A549 treated with CpdA at 1 μM for 4 hours (cell line): Measurements from ENCODE around the gene SLC48A1. TPM values are rescaled to one million over a fixed set of nuclear protein-coding genes. Genes with fewer than 3 reads are reported as not detected.

Source experiments
- total RNA-seq: library from RNA; stranded (reverse); fragments of 200-300 nt; extraction: Qiagen RNA extraction; gene quantifications from 5 replicates; pipeline ENCODE4 v1.2.3, GENCODE V29; 2022; ENCODE audit warnings: low read depth

Gene SLC48A1
- total RNA-seq = 24.1 to 31.5 TPM (median 29.1 TPM) in 5 replicates

GRCh38 chr12:47773062-47773857, at the start of gene SLC48A1:
Gene SLC48A1, plus strand, starts transcription at chr12:47773238. Its CDS starts 67 bp downstream, at chr12:47773305.

GRCh38 chr12:47725091-47725772, 47.8 kb upstream of the SLC48A1 start, which contains the start of gene ENDOU:
Gene ENDOU, minus strand, starts transcription at chr12:47725490. Its CDS starts 77 bp downstream, at chr12:47725413.

GRCh38 chr12:47758834-47759690, 14.0 kb upstream of the SLC48A1 start, which contains the start of gene RAPGEF3:
Gene RAPGEF3, minus strand, starts transcription at chr12:47758880. Its CDS starts 324 bp downstream, at chr12:47758556.

GRCh38 chr12:47819896-47820630, 47.0 kb downstream of the SLC48A1 start, which contains the start of gene HDAC7:
Gene HDAC7, minus strand, starts transcription at chr12:47819903. Its CDS starts 118 bp downstream, at chr12:47819785.

Other genes starting within 250 kb of the SLC48A1 start
- 40.8 to 58.1 TPM (median 41.6 TPM) in 5 replicates for gene RPAP3, start 67.2 kb upstream of the SLC48A1 start, total RNA-seq
- not detected in 5 replicates for gene ENDOU, start 47.7 kb upstream of the SLC48A1 start, total RNA-seq
- 0.57 to 0.94 TPM (median 0.72 TPM) in 5 replicates for gene RAPGEF3, start 14.4 kb upstream of the SLC48A1 start, total RNA-seq
- 37.1 to 53.2 TPM (median 44.8 TPM) in 5 replicates for gene HDAC7, start 46.7 kb downstream of the SLC48A1 start, total RNA-seq
- gene VDR, start 131.8 kb downstream of the SLC48A1 start, total RNA-seq = 2.9 to 4.1 TPM (median 3.2 TPM) in 5 replicates
- 109 to 133 TPM (median 121 TPM) in 5 replicates for gene TMEM106C, start 190.4 kb downstream of the SLC48A1 start, total RNA-seq
- gene COL2A1, start 231.2 kb downstream of the SLC48A1 start, total RNA-seq = 0.02 to 0.15 TPM (median 0.08 TPM) in 3 of 5 replicates, not detected in the others